SH-SY5Y (cell line): ENCODE measurements around the gene PTPRD.

Experiments used
- GATA2 ChIP-seq: IDR thresholded peaks from 2 replicates; pipeline ENCODE4 v1.6.1; 2011; ENCODE audit warnings: mild to moderate bottlenecking, low read depth, low read length
- GATA3 ChIP-seq: IDR thresholded peaks from 2 replicates; pipeline ENCODE4 v1.6.1; 2011; ENCODE audit warnings: low read depth, mild to moderate bottlenecking, low read length, moderate library complexity

The PTPRD gene

GRCh38 chr9:8804613-8805012 lies 1808.2 kb downstream of the PTPRD start:
- TF ChIP-seq GATA2 (no peak), GATA3 (no peak)

GRCh38 chr9:8802242-8802641 lies 1810.6 kb downstream of the PTPRD start:
- TF ChIP-seq GATA3: no peak
- no peak for TF ChIP-seq GATA2

- TF ChIP-seq GATA2: no peak
- no peak for TF ChIP-seq GATA3
Observed at GRCh38 chr9:8800196-8800595, 1812.6 kb downstream of the PTPRD start.

- TF ChIP-seq GATA2: no peak
- no peak for TF ChIP-seq GATA3
Observed at GRCh38 chr9:8799615-8800014, 1813.2 kb downstream of the PTPRD start.

GRCh38 chr9:8799206-8799605 lies 1813.6 kb downstream of the PTPRD start:
- no peak for TF ChIP-seq GATA2
- no peak for TF ChIP-seq GATA3

GRCh38 chr9:8784838-8785237 lies 1828.0 kb downstream of the PTPRD start:
- TF ChIP-seq GATA2 (no peak), GATA3 (no peak)

- TF ChIP-seq GATA2 (no peak), GATA3 (no peak)
Observed at GRCh38 chr9:8783941-8784340, 1828.9 kb downstream of the PTPRD start.

GRCh38 chr9:8782237-8782636 lies 1830.6 kb downstream of the PTPRD start:
- TF ChIP-seq GATA2 (no peak), GATA3 (no peak)

GRCh38 chr9:8781458-8781857 lies 1831.3 kb downstream of the PTPRD start:
- TF ChIP-seq GATA2: no peak
- TF ChIP-seq GATA3: no peak

- no peak for TF ChIP-seq GATA3
- TF ChIP-seq GATA2: no peak
Observed at GRCh38 chr9:8780386-8780785, 1832.4 kb downstream of the PTPRD start.

GRCh38 chr9:8779478-8779877 lies 1833.3 kb downstream of the PTPRD start:
- TF ChIP-seq GATA2 (no peak), GATA3 (no peak)

- TF ChIP-seq GATA3 (no peak), GATA2 (no peak)
Observed at GRCh38 chr9:8778356-8778755, 1834.4 kb downstream of the PTPRD start.

- TF ChIP-seq GATA3 (no peak), GATA2 (no peak)
Observed at GRCh38 chr9:8772302-8772701, 1840.5 kb downstream of the PTPRD start.

GRCh38 chr9:8769153-8769552 lies 1843.6 kb downstream of the PTPRD start:
- TF ChIP-seq GATA3 (no peak), GATA2 (no peak)

GRCh38 chr9:8766096-8766495 lies 1846.7 kb downstream of the PTPRD start:
- TF ChIP-seq GATA2: no peak
- no peak for TF ChIP-seq GATA3

GRCh38 chr9:8764051-8764450 lies 1848.8 kb downstream of the PTPRD start:
- TF ChIP-seq GATA3 (no peak), GATA2 (no peak)
